Naive thymus-derived CD4-positive, alpha-beta T cell (primary cell): ENCODE measurements around the gene PTPRG. TPM values are rescaled to one million over a fixed set of nuclear protein-coding genes. Genes with fewer than 3 reads are reported as not detected.

Experiments used
- ATAC-seq: fragments of 150-1000 bp; cut with Tn5 transposase; 2 replicates; pipeline ENCODE4 v1.10.0; 2021; ENCODE audit warnings: mild to moderate bottlenecking, moderate library complexity
- CTCF ChIA-PET: fragments of 350-600 bp; sonication (Branson Sonifier 250); formaldehyde crosslinking; loops from one replicate; lab custom pipeline; 2021; ENCODE audit warnings: antibody characterized with exemption; lab: Charles Lee
- POLR2A ChIA-PET: fragments of 350-600 bp; sonication (Branson Sonifier 250); formaldehyde crosslinking; loops from one replicate; lab custom pipeline; 2021; ENCODE audit warnings: antibody characterized with exemption, inconsistent platforms; lab: Charles Lee
- DNase-seq, 9 donors: peaks; one replicate each; pipeline versions ENCODE4 v3.0.0 to v3.0.0-alpha.2; 2020 to 2022; ENCODE audit warnings: mixed read lengths in 1 of 9
- H3K27ac ChIP-seq: one replicate; pipeline ENCODE4 v1.7.0; 2013; ENCODE audit warnings: mild to moderate bottlenecking, low read depth, low read length, moderate library complexity
- H3K27me3 ChIP-seq, 2 donors: one replicate each; pipeline ENCODE4 v1.7.0; 2013; ENCODE audit warnings: low read length in 2 of 2, mild to moderate bottlenecking in 2 of 2, moderate library complexity in 2 of 2; ENCODE audit not compliant: control insufficient read depth in 2 of 2, insufficient read depth in 2 of 2
- H3K36me3 ChIP-seq, 3 experiments: 1 replicate in 2 of 3; 2 replicates in 1 of 3; pipeline ENCODE4 v1.7.0; 2013; ENCODE audit warnings: low read length in 3 of 3, mild to moderate bottlenecking in 3 of 3, moderate library complexity in 1 of 3; ENCODE audit not compliant: insufficient read depth in 3 of 3, control insufficient read depth in 2 of 3
- H3K4me1 ChIP-seq, 2 donors: one replicate each; pipeline ENCODE4 v1.7.0; 2013; ENCODE audit warnings: low read length in 2 of 2, mild to moderate bottlenecking in 2 of 2, moderate library complexity in 1 of 2; ENCODE audit not compliant: control insufficient read depth in 2 of 2, insufficient read depth in 2 of 2
- H3K4me3 ChIP-seq: 2 replicates; pipeline ENCODE4 v1.7.0; 2013; ENCODE audit warnings: mild to moderate bottlenecking, low read length
- H3K9me3 ChIP-seq, 3 experiments: 1 replicate in 2 of 3; 2 replicates in 1 of 3; pipeline ENCODE4 v1.7.0; 2013; ENCODE audit warnings: low read length in 3 of 3; ENCODE audit not compliant: control insufficient read depth in 2 of 3
- H3K27ac Mint-ChIP-seq, 9 donors: one replicate each; pipeline ENCODE4 v1.8.0; 2020 to 2022; ENCODE audit warnings: mixed read lengths in 9 of 9, mild to moderate bottlenecking in 8 of 9, moderate library complexity in 5 of 9, inconsistent platforms in 2 of 9
- H3K27me3 Mint-ChIP-seq, 5 donors: one replicate each; pipeline ENCODE4 v1.8.0; 2021 to 2022; ENCODE audit warnings: mixed read lengths in 5 of 5, mild to moderate bottlenecking in 1 of 5
- H3K36me3 Mint-ChIP-seq, 5 donors: one replicate each; pipeline ENCODE4 v1.8.0; 2020 to 2022; ENCODE audit warnings: mixed read lengths in 5 of 5, mild to moderate bottlenecking in 3 of 5, inconsistent platforms in 1 of 5
- H3K4me1 Mint-ChIP-seq, 7 donors: one replicate each; pipeline ENCODE4 v1.8.0; 2020 to 2022; ENCODE audit warnings: mixed read lengths in 7 of 7, mild to moderate bottlenecking in 3 of 7, inconsistent platforms in 1 of 7
- H3K4me3 Mint-ChIP-seq, 10 donors: one replicate each; pipeline ENCODE4 v1.8.0; 2020 to 2022; ENCODE audit warnings: mild to moderate bottlenecking in 10 of 10, mixed read lengths in 10 of 10, moderate library complexity in 6 of 10, inconsistent platforms in 2 of 10
- H3K9me3 Mint-ChIP-seq, 11 donors: one replicate each; pipeline ENCODE4 v1.8.0; 2020 to 2022; ENCODE audit warnings: mixed read lengths in 11 of 11, mild to moderate bottlenecking in 4 of 11, inconsistent platforms in 1 of 11, moderate library complexity in 1 of 11
- intact Hi-C, 2 donors: fragments of 100-400 bp; cut with micrococcal nuclease; formaldehyde crosslinking; loops; one replicate each; pipeline ENCODE4 v1.15.1; 2023
- polyA plus RNA-seq, 2 donors: library from polyadenylated mRNA; unstranded; fragments of 300-500 nt; fragmentation: Illumina TruSeq; gene quantifications; one replicate each; pipeline ENCODE4 v1.2.3, GENCODE V29; 2021
- total RNA-seq, 6 experiments: library from RNA in 5 of 6; stranded (reverse) in 5 of 6; gene quantifications; 1 replicate in 5 of 6; 2 replicates in 1 of 6; pipeline ENCODE4 v1.2.3 and lab custom pipeline; 2021 to 2026

The PTPRG gene
- 1 to 10 TPM in 1 of 5 experiments, under 1 TPM in 1, not detected in 3; 0.17 to 1.7 TPM for total RNA-seq
- not detected for polyA plus RNA-seq
- not detected for total RNA-seq (lab: John Stamatoyannopoulos, UW)

GRCh38 chr3:61561374-61562041 is at the start of gene PTPRG:
TSS of gene PTPRG (plus strand) at chr3:61561571. CDS start at chr3:61562288, 717 bp downstream.
- H3K27ac Mint-ChIP-seq, result peak within 1 kb of the TSS in 1 of 9 donors; percentile 68
- peak in 1 of 9 donors; percentile 68 for DNase-seq
- peaks cover 68 to 77% (median 72%) of the 10 kb centered on the region in 5 donors for H3K27me3 Mint-ChIP-seq
- no peak for ATAC-seq
- no peaks in the 10 kb centered on the region for H3K36me3 ChIP-seq
- H3K9me3 ChIP-seq, result no peaks in the 10 kb centered on the region
- no peak within 1 kb of the TSS for H3K4me3 ChIP-seq
- H3K9me3 Mint-ChIP-seq, result peaks cover 0 to 13% (median 5%) of the 10 kb centered on the region in 11 donors
- no peaks in the 10 kb centered on the region for H3K36me3 Mint-ChIP-seq
- peaks cover 0 to 25% (median 15%) of the 10 kb centered on the region in 7 donors for H3K4me1 Mint-ChIP-seq
- no peaks in the 10 kb centered on the region for H3K4me1 ChIP-seq
- H3K27me3 ChIP-seq, result peaks cover 0 to 3% of the 10 kb centered on the region in 2 donors
- CTCF ChIA-PET, result no interaction called here
- POLR2A ChIA-PET, result no interaction called here
- intact Hi-C loops, result loop anchor here in 1 of 2 donors (2.0 kb wide), 1 partner anchor 41 kb away; no protein-coding TSS in a partner anchor
- no peak within 1 kb of the TSS for H3K27ac ChIP-seq
- H3K4me3 Mint-ChIP-seq, result peak within 1 kb of the TSS; percentile 27 to 93 (median 72)

DNA sequence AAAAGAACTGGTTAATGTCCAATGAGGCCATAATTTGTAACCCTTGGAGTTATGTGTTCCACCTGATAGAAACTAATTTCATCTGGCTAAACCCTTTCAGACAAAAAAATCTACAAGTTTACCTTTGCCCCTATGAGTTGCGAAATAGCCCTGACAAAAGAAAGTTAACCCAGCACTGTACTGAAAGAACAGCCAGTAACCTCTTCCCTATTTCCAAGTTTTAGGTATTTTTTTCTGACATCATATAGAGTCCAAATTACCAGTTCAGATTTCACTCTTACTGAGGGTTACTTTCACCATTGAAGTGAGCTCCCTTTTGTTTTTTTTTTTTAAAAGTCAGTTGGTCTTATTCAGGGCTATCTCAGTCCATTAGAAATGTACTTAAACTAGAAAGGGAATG is 42.8 kb upstream of the PTPRG start:
- peaks cover 0 to 12% (median 0%) of the 10 kb centered on the region in 5 donors for H3K36me3 Mint-ChIP-seq
- Histone ChIP-seq H3K36me3 (no peaks in the 10 kb centered on the region), H3K4me3 (no peak overlapping the region), H3K27ac (no peak overlapping the region), H3K4me1 (no peaks in the 10 kb centered on the region), H3K27me3 (no peaks in the 10 kb centered on the region), H3K9me3 (no peaks in the 10 kb centered on the region)
- peaks cover 0 to 18% (median 3%) of the 10 kb centered on the region in 11 donors for H3K9me3 Mint-ChIP-seq
- ATAC-seq (no peak), DNase-seq (no peak)
- peaks cover 0 to 35% (median 0%) of the 10 kb centered on the region in 7 donors for H3K4me1 Mint-ChIP-seq
- H3K27me3 Mint-ChIP-seq, result peaks cover 0 to 15% (median 6%) of the 10 kb centered on the region in 5 donors
- intact Hi-C loops, result no loop called here
- H3K27ac Mint-ChIP-seq, result no peak overlapping the region
- CTCF ChIA-PET, result no interaction called here
- POLR2A ChIA-PET, result no interaction called here
- H3K4me3 Mint-ChIP-seq, result no peak overlapping the region

GRCh38 chr3:61520966-61521628 is 40.3 kb upstream of the PTPRG start:
- CTCF ChIA-PET, result no interaction called here

GRCh38 chr3:61522060-61522459 is 39.3 kb upstream of the PTPRG start:
- peak overlapping the region in 1 of 9 donors; percentile 29 for H3K27ac Mint-ChIP-seq
- Histone ChIP-seq H3K4me1 (no peaks in the 10 kb centered on the region), H3K4me3 (no peak overlapping the region), H3K9me3 (no peaks in the 10 kb centered on the region), H3K36me3 (no peaks in the 10 kb centered on the region), H3K27me3 (no peaks in the 10 kb centered on the region), H3K27ac (no peak overlapping the region)
- H3K9me3 Mint-ChIP-seq, result peaks cover 0 to 7% (median 0%) of the 10 kb centered on the region in 11 donors
- H3K27me3 Mint-ChIP-seq, result peaks cover 0 to 8% (median 1%) of the 10 kb centered on the region in 5 donors
- peaks cover 0 to 39% (median 0%) of the 10 kb centered on the region in 7 donors for H3K4me1 Mint-ChIP-seq
- no peak overlapping the region for H3K4me3 Mint-ChIP-seq
- intact Hi-C loops, result no loop called here
- H3K36me3 Mint-ChIP-seq, result peaks cover 0 to 4% (median 0%) of the 10 kb centered on the region in 5 donors
- ATAC-seq (no peak), DNase-seq (no peak)
- ChIA-PET CTCF (no interaction called here), POLR2A (no interaction called here)

More at GRCh38 chr3:61520966-61521628, 40.3 kb upstream of the PTPRG start:
- POLR2A ChIA-PET, result no interaction called here
- Histone ChIP-seq H3K36me3 (no peaks in the 10 kb centered on the region), H3K27me3 (no peaks in the 10 kb centered on the region), H3K4me3 (no peak overlapping the region), H3K27ac (no peak overlapping the region), H3K4me1 (no peaks in the 10 kb centered on the region), H3K9me3 (no peaks in the 10 kb centered on the region)
- Mint-ChIP-seq H3K27ac (peak overlapping the region in 1 of 9 donors; percentile 70), H3K36me3 (peaks cover 0 to 4% (median 0%) of the 10 kb centered on the region in 5 donors), H3K9me3 (peaks cover 0 to 12% (median 0%) of the 10 kb centered on the region in 11 donors), H3K27me3 (peaks cover 0 to 15% (median 0%) of the 10 kb centered on the region in 5 donors), H3K4me1 (peaks cover 0 to 37% (median 0%) of the 10 kb centered on the region in 7 donors), H3K4me3 (peak overlapping the region in 1 of 10 donors; percentile 58)
- DNase-seq (peak in 1 of 9 donors; percentile 59), ATAC-seq (no peak)
- intact Hi-C loops, result loop anchor here in 1 of 2 donors (2.0 kb wide), 1 partner anchor 40 kb away; the partner anchor contains the start of gene PTPRG

GRCh38 chr3:61522626-61523025 is 38.7 kb upstream of the PTPRG start:
- Histone ChIP-seq H3K9me3 (no peaks in the 10 kb centered on the region), H3K27me3 (no peaks in the 10 kb centered on the region), H3K36me3 (no peaks in the 10 kb centered on the region), H3K4me3 (no peak overlapping the region), H3K27ac (no peak overlapping the region), H3K4me1 (no peaks in the 10 kb centered on the region)
- peaks cover 0 to 2% (median 0%) of the 10 kb centered on the region in 5 donors for H3K36me3 Mint-ChIP-seq
- POLR2A ChIA-PET, result no interaction called here
- intact Hi-C loops, result no loop called here
- peaks cover 0 to 10% (median 4%) of the 10 kb centered on the region in 5 donors for H3K27me3 Mint-ChIP-seq
- ATAC-seq (no peak), DNase-seq (no peak)
- peaks cover 0 to 5% (median 0%) of the 10 kb centered on the region in 11 donors for H3K9me3 Mint-ChIP-seq
- H3K4me1 Mint-ChIP-seq, result peaks cover 0 to 41% (median 0%) of the 10 kb centered on the region in 7 donors
- H3K27ac Mint-ChIP-seq, result no peak overlapping the region
- no peak overlapping the region for H3K4me3 Mint-ChIP-seq
- CTCF ChIA-PET, result no interaction called here

DNA sequence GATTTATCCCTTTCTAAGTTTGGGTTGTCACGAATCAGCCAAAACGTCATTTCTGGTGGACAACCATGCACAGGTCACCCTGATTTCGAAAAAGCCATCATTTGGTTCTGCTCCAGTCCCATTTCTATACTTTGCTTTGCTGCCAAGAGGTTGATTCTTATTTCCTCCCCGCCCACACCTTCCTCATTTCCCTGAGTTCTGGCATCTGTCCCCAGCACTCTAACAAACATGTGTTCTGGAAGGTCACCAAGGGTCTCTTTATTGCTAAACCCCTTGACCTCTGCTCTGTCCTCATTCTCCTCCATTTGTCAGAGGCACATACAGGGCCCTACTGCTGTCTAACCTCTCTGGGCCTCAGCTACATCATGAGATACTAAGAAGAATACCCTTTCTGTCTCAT is 36.4 kb upstream of the PTPRG start:
- H3K4me3 Mint-ChIP-seq, result no peak overlapping the region
- no peaks in the 10 kb centered on the region for H3K36me3 ChIP-seq
- POLR2A ChIA-PET, result no interaction called here
- peaks cover 0 to 36% (median 0%) of the 10 kb centered on the region in 7 donors for H3K4me1 Mint-ChIP-seq
- H3K9me3 Mint-ChIP-seq, result peaks cover 0 to 4% (median 0%) of the 10 kb centered on the region in 11 donors
- H3K36me3 Mint-ChIP-seq, result no peaks in the 10 kb centered on the region
- CTCF ChIA-PET, result no interaction called here
- no peaks in the 10 kb centered on the region for H3K4me1 ChIP-seq
- no peak for DNase-seq
- H3K9me3 ChIP-seq, result no peaks in the 10 kb centered on the region
- no peak overlapping the region for H3K27ac ChIP-seq
- intact Hi-C loops, result no loop called here
- no peak for ATAC-seq
- H3K27me3 Mint-ChIP-seq, result peaks cover 0 to 4% (median 0%) of the 10 kb centered on the region in 5 donors
- H3K27me3 ChIP-seq, result no peaks in the 10 kb centered on the region
- H3K4me3 ChIP-seq, result no peak overlapping the region
- H3K27ac Mint-ChIP-seq, result no peak overlapping the region
